Activated CD4-positive, alpha-beta T cell treated with anti-CD3 and anti-CD28 coated beads, Interleukin-2, amount 50 U/mL, for 1 hour (primary cell): Measurements from ENCODE around the gene AKAP17A.

ENCODE experiments used
- DNase-seq: peaks from one replicate; pipeline ENCODE4 v3.0.0-alpha.2; 2020

AKAP17A gene

DNA sequence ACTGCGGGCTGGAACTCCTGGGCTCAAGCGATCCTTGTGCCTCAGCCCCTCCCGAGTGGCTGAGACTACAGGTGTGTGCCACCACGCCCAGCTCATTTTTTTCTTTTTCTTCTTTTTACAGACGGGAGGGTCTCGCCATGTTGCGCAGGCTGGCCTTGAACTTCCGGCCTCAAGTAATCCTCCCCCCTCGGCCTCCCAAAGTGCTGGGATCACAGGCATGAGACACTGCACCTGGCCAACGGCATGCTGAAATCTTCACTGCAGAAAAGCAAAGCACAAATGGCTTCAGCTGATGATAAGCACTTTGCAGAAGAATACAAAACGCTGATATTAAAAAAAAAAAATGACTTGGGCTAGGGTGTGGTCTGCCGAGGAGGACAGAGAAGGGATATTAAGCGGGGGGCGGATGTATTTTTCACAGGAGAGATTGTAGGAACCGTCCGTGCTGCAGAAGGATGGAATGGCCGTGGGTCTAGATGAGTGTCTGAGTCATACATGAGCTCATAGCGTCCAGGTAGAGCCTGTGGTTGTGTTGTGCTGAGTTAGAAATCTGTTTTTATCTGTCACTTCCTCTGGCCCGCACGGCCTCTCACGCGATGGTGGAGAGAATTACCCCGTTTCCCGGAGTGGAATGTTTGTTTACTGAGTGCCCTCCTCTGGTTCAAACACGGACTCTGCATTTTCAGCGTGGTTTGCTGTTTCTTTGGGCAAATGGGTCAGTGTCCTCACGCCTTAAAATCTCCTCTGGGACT lies 8.5 kb upstream of the AKAP17A start:
- peak; percentile 48 for DNase-seq

DNA sequence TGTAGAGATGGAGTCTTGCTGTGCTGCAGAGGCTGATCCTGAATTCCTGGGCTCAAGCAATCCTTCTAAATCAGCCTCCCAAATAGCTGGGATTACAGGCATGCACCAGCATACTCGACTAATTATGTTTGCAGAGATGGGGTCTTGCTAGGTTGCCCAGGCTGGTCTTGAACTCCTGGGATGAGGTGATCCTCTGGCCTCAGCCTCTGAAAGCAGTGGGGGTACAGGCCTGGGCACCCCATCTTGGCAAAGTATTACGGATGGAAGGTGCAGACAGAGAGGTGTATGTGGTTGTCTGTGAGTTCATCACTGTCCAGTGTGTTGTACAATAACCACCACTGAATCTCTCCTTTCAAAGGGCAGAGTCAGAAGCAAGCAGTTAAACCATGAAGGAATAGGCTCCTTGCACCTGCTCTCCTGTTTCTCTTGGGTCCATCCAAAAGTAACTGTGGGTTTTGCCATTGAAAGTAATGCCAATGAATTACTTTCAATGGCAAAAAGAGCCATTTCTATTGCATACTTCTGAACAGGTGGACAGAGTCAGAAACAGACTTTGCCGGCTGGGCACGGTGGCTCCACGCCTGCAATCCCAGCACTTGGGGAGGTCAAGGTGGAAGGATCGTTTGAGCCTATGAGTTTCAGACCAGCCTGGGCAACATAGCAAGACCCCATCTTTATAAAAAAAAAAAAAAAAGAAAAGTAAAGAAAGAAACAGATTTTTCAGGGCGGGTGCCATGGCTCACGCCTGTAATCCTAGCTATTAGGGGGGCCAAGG lies 7.0 kb upstream of the AKAP17A start:
- no peak for DNase-seq

DNA sequence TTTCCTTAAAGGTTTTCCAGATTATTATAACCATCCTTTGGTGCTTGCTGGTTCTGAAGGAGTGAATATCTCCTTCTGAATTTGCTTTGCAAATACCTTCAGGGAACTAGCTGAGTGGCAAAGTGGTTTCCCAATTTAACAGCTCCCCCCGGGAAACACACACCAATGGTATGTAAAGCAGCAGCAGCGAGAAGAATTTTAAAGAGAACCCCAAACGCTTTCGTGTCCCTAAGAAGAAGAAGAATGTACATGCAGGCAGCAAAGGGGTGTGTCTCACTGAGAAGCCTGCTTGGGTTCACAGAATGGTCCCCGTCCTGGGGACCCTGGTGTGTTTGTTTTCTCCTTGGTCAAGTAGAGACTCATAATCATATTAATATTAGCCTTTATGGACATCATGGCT lies 4.2 kb upstream of the AKAP17A start:
- no peak for DNase-seq

DNA sequence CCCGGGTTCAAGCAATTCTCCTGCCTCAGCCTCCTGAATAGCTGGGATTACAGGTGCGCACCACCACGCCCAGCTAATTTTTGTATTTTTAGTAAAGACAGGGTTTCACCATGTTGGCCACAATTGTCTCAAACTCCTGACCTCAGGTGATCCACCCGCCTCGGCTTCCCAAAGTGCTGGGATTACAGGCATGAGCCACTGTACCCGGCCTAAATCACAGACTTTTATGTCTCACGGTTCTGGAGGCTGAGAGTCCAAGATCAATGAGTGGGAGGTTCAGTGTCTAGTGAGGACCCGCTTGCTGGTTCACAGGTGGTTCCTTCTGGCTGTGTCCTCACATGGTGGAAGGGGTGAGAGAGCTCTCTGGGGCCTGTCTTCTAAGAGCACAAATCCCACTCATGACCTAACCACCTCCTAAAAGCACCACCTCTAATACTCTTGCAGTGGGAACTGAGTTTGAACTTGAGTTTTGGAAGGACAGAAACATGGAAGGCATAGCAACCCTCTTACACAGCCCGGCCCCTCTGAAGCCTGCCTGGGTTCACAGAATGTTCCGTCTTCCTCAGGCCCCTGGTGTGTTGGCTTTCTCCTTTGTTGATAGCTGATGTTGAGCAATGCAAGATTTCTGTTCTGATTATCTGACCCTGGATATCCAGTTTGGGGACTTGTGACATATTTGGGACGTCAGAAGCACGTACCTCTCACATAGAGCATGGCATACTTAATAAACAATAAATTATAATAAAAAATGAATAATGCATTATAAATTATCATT lies 1.9 kb upstream of the AKAP17A start:
- no peak for DNase-seq

DNA sequence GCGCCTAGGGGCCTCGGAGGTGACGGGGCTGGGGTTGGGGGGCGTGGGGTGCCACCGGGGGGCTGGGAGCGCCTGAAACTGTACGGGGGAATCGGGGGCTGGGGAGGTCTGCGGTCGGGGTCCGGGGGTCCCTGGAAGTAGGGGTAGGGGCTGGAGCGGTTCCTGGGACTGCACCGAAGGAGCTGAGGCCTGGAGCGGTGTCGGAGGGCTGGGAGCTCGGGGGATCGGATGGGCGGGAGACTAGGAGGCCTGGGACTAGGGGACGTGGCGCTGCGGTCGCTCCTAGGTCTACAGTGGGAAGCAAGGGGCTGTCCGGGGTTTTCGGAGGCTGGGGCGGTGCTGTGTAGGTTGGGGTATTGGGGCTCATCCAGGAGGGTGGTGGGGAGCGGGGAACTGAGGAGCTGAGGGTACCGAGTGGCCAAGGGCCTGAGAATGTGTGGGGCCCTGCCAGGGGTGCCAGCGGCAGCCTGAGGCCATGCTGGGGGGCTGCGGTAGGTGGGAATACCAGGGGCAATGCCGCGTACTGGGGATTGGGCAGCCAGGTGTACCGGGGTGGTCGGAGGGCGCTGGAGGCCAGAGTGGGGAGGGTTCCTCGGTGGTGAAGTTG lies 562 bp downstream of the AKAP17A start:
- DNase-seq, result no peak

DNA sequence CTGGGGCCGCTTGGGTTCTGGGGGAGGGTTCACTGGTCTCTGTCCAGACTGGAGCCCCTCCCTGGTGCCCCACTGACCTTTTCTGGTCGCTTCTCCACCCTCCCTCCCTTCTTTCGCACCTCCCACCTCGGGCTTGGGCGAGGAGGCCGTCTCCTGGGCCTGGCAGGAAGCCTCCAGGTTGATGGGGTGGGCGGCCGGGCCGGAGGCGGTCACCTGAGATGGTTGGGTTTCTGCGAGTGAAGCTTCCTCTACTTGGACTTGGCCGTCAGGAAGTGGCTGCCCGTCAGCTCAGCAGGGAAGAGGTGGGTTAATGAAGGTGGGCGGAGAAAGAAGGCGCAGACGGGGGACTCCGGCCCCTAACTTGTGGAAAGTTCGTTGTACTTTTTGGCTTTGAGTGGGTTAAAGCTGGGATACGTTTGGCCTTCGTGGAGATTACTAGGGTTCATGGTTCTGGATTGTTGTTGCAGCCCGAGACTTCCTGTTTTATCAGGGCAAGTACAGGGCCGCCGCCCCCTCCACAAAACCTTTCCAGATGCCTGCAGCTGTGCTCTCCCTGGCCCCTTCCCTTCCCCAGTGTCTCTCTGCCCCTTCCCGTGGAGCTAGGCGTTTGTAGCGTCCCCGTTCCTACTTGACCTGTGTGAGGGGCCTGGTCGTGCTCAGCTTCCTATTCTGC lies 1.2 kb downstream of the AKAP17A start:
- no peak for DNase-seq

DNA sequence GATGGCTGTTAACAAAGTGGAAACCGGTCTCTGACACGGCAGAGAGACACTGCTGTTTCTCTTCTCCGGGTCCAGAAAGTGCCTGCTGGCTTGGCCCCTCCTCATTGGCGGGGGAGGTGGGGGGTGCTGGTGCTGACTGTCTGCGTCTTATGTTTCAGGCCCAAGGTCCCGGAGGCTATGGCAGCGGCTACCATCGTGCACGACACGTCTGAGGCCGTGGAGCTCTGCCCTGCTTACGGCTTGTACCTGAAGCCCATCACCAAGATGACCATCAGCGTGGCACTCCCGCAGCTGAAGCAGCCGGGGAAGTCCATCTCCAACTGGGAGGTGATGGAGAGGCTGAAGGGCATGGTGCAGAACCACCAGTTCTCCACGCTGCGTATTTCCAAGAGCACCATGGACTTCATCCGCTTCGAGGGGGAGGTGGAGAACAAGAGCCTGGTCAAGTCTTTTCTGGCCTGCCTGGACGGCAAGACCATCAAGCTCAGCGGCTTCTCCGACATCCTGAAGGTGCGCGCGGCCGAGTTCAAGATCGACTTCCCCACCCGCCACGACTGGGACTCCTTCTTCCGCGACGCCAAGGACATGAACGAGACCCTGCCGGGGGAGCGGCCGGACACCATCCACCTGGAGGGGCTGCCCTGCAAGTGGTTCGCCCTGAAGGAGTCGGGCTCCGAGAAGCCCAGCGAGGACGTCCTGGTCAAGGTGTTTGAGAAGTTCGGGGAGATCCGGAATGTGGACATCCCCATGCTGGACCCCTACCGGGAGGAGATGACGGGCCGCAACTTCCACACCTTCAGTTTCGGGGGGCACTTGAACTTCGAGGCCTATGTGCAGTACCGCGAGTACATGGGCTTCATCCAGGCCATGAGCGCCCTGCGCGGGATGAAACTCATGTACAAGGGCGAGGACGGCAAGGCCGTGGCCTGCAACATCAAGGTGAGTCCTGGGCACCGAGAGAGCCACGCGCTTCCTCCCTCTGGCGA lies 2.2 kb downstream of the AKAP17A start:
- no peak for DNase-seq

DNA sequence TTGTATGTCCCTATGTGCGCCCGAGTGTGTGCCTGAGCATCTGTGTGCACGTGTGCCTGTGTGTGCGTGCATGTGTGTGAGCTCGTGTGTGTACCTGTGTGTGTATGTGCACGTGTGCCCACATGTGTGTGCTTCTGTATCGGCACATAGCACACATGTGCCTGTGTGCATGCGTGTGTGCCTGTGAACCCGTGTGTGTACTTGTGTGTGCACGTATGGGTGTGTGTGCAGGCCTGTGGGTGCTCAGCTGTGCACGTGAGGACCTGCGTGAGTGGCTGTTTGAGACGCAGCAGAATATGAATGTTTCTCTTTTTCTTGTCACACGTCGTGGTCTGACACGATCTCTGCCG lies 4.3 kb downstream of the AKAP17A start:
- no peak for DNase-seq

DNA sequence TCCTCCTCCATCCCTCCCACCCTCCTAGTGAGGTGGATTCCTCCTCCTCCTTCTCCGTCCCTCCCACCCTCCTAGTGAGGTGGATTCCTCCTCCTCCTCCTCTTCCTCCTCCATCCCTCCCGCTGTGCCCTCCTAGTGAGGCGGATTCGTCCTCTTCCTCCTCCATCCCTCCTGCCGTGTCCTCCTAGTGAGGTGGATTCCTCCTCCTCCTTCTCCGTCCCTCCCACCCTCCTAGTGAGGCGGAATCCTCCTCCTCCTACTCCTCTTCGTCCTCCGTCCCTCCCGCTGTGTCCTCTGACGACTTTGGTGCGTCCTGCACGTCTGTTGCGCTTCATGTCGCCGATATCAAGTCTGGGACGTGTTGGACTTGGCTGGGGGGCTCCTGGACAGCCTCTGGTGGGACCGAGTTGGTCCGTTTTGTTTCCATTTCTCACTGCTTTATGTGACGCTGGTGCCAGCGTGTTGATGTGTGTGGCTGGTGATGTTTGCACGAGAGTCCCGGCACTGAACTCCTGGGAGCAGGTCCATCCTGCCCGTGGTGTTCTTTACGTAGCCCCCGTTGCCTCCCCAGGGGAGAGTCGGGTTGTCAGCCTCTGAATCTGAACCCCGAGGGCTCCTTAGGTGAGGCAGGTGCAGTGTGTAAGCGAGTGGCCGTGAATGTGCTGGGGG lies 5.4 kb downstream of the AKAP17A start:
- no peak for DNase-seq

DNA sequence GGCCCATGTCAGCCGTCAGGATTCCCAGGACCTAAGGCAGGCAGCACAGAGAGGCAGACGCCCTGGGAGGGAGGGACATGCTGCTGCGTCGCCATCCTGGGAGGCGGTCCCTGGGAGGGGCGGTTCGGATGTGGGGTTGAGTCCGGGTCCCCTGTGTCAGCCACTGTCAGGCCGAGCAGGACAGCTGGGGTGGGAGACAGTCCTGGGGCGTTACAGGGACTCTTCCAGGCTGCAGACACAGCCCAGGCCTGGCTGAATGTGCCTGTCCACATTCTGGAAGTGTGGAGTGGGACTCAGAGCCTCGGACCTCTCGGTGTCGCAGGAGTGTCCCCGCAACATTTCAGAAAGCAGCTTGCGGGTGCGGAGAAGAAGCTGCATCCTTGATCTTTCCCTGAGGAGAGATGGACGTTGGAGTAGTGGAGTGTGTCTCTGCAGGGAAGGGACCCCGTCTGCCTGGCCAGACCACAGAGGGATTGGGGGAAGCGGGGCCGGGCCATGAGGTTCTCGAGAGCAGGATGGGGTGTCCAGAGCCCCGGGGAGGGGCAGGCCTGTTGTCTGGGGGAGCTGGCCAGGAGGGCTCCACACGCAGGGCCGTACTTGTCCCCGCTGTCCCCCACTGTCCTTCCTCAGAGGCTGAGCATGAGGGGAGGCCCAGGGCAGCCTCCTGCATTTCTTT lies 6.1 kb downstream of the AKAP17A start:
- no peak for DNase-seq

DNA sequence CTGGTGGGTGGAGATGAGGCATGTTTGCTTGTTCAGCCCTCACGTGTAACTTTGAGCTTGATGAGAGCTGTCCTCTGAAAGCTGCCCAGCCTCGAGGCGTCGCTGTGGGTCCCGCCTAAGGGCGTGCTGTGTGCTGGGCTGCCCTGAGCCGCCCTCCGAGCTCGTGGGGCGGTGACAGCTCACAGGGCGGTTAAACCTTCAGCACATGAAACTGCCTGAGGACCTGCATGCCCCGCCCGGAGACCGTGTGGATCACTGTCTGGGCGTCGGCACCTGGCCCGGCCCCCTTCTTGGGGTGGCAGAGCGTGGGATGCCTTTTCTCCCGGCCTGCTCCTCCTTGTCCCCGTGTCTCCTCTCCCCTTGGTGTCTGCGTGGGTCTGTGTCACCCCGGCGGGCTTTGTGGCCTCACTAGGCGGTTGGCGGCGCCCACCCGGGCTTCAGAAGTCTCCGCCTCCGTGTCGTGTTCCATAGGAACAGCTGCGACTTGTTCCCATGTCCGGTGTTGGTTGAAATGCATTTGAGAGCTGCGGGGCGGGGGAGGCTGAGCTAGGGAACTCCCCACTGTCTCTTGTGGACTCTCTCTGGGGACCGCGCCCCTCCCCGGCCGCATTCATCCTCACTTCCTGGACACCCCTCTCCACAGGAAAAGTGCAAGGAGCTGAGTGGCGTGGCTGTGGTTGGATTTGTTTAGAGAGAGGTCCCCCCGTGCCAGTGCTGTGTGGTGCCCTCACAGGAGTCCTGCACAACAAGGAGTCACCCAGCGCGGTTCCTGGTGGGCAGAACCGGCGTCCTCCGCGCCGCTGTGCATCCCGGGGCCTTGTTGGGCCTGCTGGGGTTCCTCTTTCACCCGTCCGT lies 6.8 kb downstream of the AKAP17A start:
- no peak for DNase-seq

DNA sequence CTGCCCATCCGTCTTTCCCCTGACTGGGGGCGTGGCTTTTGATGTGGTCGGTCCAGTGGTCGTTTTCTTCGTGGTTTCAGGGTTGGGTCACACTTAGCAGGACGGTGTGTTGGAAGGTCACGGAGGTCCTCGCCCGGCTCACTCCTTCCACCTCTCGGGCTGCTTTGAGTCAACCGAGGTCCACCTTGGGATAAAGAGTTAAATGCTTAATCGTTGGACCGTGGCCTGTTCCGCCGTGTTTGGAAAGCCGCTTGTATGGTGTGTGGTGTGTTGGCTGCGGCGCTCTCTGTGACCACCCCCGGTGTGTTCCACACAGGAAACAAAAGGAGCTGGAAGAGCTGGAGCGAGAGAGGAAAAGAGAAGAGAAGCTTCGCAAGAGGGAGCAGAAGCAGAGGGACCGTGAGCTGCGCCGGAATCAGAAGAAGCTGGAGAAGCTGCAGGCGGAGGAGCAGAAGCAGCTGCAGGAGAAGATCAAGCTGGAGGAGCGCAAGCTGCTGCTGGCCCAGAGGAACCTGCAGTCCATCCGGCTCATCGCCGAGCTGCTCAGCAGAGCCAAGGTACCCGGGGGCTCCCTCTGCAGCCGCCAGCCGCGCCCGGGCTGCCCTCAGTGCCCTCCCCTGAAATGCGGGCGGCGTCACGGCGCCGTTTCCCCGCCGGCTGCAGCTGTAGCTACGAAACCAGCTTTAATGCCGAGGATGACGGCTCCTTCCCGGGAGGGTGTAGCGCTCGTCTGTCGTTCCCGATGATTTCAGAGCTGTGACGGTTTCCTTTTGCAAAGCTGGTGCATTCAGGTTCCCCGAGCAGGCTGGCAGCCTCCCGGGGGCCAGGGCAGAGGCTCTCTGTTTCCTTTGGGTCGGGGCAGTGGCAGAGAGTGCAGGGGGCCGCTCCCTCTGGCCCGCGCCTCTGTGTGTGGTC lies 7.7 kb downstream of the AKAP17A start:
- DNase-seq, result no peak

DNA sequence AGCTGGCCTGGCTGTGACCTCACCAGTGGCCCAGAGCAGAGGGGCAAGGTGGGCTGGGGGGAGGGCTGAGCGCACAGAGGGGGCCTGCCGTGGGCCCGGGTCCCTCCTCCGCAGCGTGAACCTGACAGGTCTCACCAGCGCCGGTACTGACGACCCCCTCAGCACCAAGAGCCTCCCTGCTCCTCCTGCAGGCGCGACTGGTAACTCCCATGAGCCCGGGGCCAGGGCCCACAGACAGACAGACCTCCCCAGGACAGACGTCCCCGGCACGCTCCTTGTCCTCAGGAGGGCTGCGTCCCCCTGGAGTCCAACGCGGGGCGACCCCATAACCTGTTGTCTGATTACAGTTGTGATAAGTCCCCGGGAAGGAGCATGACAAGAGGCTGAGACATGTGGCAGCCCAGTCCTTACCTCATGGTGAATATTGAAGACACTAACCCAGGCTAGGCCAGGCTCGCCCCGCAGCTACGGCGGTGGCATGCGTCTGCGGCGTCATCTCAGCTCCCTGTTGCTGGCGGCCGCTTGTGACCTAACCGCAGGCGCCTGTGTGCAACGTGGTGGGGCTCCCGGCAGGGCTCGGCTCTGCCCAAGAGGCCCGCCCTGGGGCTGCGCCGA lies 8.5 kb downstream of the AKAP17A start:
- no peak for DNase-seq

DNA sequence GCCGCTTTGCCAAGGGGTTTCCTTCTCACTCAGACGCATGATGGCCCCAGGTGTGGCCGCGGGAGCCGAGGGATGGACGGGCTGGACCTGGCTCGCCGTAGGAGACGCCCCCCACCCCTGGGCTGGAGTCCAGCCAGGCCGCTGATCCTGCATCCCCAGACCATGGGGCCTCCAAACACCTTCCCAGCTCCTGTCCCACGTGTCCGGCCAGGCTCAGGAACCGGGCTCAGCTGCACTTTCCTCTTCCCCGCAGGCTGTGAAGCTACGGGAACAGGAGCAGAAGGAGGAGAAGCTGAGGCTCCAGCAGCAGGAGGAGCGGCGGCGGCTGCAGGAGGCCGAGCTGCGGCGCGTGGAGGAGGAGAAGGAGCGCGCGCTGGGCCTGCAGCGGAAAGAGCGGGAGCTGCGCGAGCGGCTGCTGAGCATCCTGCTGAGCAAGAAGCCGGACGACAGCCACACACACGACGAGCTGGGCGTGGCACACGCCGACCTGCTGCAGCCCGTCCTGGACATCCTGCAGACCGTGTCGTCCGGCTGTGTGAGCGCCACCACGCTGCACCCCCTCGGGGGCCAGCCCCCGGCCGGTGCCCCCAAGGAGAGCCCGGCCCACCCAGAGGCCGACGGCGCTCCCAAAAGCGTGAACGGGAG lies 9.1 kb downstream of the AKAP17A start:
- DNase-seq, result no peak

DNA sequence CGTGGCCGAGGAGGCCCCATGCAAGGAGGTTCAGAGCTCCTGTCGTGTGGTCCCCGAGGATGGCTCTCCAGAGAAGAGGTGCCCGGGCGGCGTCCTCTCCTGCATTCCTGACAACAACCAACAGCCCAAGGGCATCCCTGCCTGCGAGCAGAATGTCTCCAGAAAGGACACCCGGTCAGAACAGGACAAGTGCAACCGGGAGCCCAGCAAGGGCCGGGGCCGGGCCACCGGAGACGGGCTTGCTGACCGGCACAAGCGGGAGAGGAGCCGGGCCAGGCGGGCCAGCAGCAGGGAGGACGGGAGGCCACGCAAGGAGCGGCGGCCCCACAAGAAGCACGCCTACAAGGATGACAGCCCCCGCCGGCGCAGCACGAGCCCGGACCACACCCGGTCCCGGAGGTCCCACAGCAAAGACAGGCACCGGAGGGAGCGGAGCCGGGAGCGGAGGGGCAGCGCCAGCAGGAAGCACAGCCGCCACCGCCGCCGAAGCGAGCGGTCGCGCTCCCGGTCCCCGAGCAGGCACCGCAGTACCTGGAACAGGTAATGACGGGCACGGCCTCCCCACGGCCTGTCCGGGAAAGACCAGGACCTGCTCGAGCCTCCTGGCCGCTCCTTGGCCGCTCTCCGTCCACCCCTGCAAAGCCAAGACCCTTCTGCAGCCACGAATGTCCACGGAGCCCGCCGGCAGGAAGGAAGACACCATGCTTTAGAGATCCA lies 9.8 kb downstream of the AKAP17A start:
- DNase-seq, result no peak

DNA sequence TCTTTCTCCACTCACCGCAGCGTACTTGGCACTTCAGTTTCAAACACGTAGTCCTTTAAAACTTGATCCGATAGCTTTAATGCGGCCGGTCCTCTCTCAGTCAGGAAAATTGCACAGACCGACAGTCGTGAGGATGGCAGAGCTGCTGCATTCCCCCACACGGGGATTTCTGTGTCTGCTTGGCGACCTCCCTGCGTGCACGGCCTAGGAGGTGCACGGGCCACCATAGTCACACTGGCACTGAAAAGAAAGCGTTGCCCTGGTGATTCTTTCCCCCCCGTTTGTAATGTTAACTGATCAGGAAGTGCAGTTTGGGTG lies 10.3 kb downstream of the AKAP17A start:
- DNase-seq, result no peak

DNA sequence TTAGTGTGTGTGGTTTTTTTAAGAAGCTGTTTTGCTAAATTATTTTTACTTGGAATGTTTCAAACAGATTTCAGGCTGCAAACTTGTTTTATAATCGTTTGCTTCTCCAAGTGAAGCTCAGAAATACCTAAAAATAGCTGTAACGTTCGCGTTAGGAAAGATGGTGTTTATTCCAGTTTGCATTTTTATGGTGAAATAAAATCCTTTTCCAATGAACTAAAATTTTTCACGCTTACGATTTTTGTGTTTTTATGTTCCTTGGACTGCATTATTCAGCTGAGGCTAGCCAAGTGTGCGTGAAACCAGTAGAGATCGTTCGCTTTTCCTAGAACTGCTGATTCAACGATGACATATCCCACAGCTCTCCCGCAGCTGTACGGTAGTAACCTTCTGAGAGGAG lies 10.9 kb downstream of the AKAP17A start:
- no peak for DNase-seq
